CD4-positive, alpha-beta T cell treated with Interferon alpha-2 for 1 hour (primary cell): ENCODE measurements around the gene MID2.

Experiments
- DNase-seq, 2 donors: peaks; one replicate each; pipeline ENCODE4 v3.0.0-alpha.2; 2020 to 2022

Gene MID2

DNA sequence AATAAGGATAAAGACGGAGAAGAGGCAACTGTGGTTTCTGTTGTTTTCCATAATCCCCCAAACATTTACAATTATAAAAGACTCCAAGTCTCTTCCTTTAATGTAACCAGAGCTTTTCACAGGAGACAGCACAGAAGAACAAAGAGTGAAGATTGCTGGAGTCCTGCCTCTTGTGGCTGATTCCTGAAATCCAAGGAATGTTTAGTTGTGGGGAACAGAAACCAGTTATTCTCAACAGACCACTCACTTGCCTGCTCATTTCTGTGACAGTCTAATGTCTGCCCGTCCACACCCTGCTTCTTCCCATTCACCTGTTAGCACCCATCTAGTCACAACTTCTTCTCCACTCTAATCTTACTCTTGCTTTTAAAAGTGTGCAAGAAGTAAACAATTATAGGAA is 144.4 kb downstream of the MID2 start:
- DNase-seq, result no peak

DNA sequence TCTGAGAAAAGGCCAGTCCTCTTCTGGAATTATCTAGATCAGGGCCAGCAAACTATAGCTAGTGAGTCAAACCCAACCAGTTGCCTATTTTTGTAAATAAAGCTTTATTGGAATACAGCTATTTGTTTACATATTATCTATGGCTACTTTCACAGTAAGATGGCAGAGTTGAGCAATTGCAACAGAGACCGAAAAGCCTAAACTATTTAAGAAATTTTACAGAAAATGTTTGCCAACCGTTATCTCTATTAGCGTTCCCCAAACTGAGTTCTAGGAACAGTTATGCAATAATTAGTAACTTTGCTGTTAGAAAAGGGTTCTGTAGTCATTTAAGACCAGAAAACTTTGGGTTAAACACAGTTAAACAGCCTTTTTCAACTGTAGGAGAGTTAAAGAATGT is 146.0 kb downstream of the MID2 start:
- DNase-seq, result no peak
